ENCODE data around the gene STARD3NL.

The STARD3NL gene

GRCh38 chr7:38147005-38147404, 31.0 kb upstream of the STARD3NL start:
- H3K4me3 ChIP-seq (ENCODE audit: low read depth, low read length): no peak overlapping the region
- TF ChIP-seq CTCF (IDR thresholded peaks at IDR 0.05; ENCODE audit: low read depth, low read length): no peak
- DNase-seq (ENCODE audit: low read depth, low spot score): no peak
- in situ Hi-C loops (cut with HindIII; ENCODE audit: low sequenced_read_pairs): no loop called here

GRCh38 chr7:38151556-38151955, 26.5 kb upstream of the STARD3NL start:
- in situ Hi-C loops (cut with HindIII; ENCODE audit: low sequenced_read_pairs): no loop called here
- no peak for DNase-seq (ENCODE audit: low read depth, low spot score)
- H3K4me3 ChIP-seq (ENCODE audit: low read depth, low read length): no peak overlapping the region
- no peak for TF ChIP-seq CTCF (IDR thresholded peaks at IDR 0.05; ENCODE audit: low read depth, low read length)

- H3K4me3 ChIP-seq (ENCODE audit: low read depth, low read length): no peak overlapping the region
- TF ChIP-seq CTCF (IDR thresholded peaks at IDR 0.05; ENCODE audit: low read depth, low read length): no peak
- DNase-seq (ENCODE audit: low read depth, low spot score): no peak
- in situ Hi-C loops (cut with HindIII; ENCODE audit: low sequenced_read_pairs): no loop called here
Measured at GRCh38 chr7:38153515-38153914, 24.5 kb upstream of the STARD3NL start.

- no peak for TF ChIP-seq CTCF (IDR thresholded peaks at IDR 0.05; ENCODE audit: low read depth, low read length)
- no peak for DNase-seq (ENCODE audit: low read depth, low spot score)
- in situ Hi-C loops (cut with HindIII; ENCODE audit: low sequenced_read_pairs): no loop called here
- H3K4me3 ChIP-seq (ENCODE audit: low read depth, low read length): no peak overlapping the region
Measured at GRCh38 chr7:38154278-38154677, 23.8 kb upstream of the STARD3NL start.

- TF ChIP-seq CTCF (IDR thresholded peaks at IDR 0.05; ENCODE audit: low read depth, low read length): no peak
- no peak for DNase-seq (ENCODE audit: low read depth, low spot score)
Measured at GRCh38 chr7:38160003-38160571, 18.0 kb upstream of the STARD3NL start.

GRCh38 chr7:38162036-38162435, 16.0 kb upstream of the STARD3NL start:
- no peak for DNase-seq (ENCODE audit: low read depth, low spot score)
- no peak overlapping the region for H3K4me3 ChIP-seq (ENCODE audit: low read depth, low read length)
- no peak for TF ChIP-seq CTCF (IDR thresholded peaks at IDR 0.05; ENCODE audit: low read depth, low read length)
- in situ Hi-C loops (cut with HindIII; ENCODE audit: low sequenced_read_pairs): no loop called here

More at GRCh38 chr7:38160003-38160571, 18.0 kb upstream of the STARD3NL start:
- in situ Hi-C loops (cut with HindIII; ENCODE audit: low sequenced_read_pairs): no loop called here
- no peak overlapping the region for H3K4me3 ChIP-seq (ENCODE audit: low read depth, low read length)

- no peak overlapping the region for H3K4me3 ChIP-seq (ENCODE audit: low read depth, low read length)
- no peak for TF ChIP-seq CTCF (IDR thresholded peaks at IDR 0.05; ENCODE audit: low read depth, low read length)
- in situ Hi-C loops (cut with HindIII; ENCODE audit: low sequenced_read_pairs): no loop called here
- no peak for DNase-seq (ENCODE audit: low read depth, low spot score)
Measured at GRCh38 chr7:38163671-38164070, 14.4 kb upstream of the STARD3NL start.
